NCI-H446 treated with DMSO at 0.1 percent for 48 hours (cell line): ENCODE measurements around the gene KIAA1191.
"Not testable (repeated sequence)": the region's sequence is repeated elsewhere in the genome, so short reads cannot be mapped to it uniquely, and the experiment has no call there.

Source experiments
- DNase-seq: peaks from one replicate; lab custom pipeline; 2025; lab: John Stamatoyannopoulos, UW

The KIAA1191 gene

GRCh38 chr5:176317534-176318374, 43.8 kb downstream of the KIAA1191 start:
- no peak for DNase-seq

- DNase-seq: not testable (repeated sequence)
These were observed 56.2 kb downstream of the KIAA1191 start for GRCh38 chr5:176305356-176305755.
